SK-N-SH (cell line): ENCODE data around the gene PLA2G7. TPM values are rescaled to one million over a fixed set of nuclear protein-coding genes. Genes with fewer than 3 reads are reported as not detected.

ENCODE experiments used
- CTCF ChIA-PET: fragments of 300-600, 350-600 bp; formaldehyde crosslinking; extraction: SDS; loops from one replicate; lab custom pipeline; 2021; lab: Yijun Ruan, JAX
- POLR2A ChIA-PET: fragments of 350-600 bp; sonication (Branson Sonifier 250); formaldehyde crosslinking; extraction: SDS; loops from one replicate; lab custom pipeline; 2020; ENCODE audit warnings: antibody characterized with exemption, inconsistent platforms; lab: Yijun Ruan, JAX
- DNase-seq: peaks from one replicate; pipeline ENCODE4 v3.0.0; 2012
- H2AFZ ChIP-seq: fragments of 200-600 bp; sonication (generic); 2 replicates; pipeline ENCODE4 v1.8.1; 2016; ENCODE audit warnings: antibody characterized with exemption, mild to moderate bottlenecking, low read depth
- H3F3A ChIP-seq: fragments of 200-600 bp; sonication (generic); replicated peaks from 2 replicates; pipeline ENCODE3; 2016; ENCODE audit warnings: antibody characterized with exemption, mild to moderate bottlenecking; ENCODE audit not compliant: insufficient read depth
- H3K27ac ChIP-seq, 2 experiments: fragments of 200-500 bp in 1 of 2; fragments of 200-600 bp in 1 of 2; sonication (Bioruptor generic) in 1 of 2; sonication (generic), shearing (Covaris generic) in 1 of 2; 2 replicates each; pipeline versions ENCODE4 v1.5.1 to v1.6.1; 2014 to 2016; ENCODE audit warnings: low read depth in 2 of 2, inconsistent platforms in 1 of 2, low read length in 1 of 2, mild to moderate bottlenecking in 1 of 2, mixed read lengths in 1 of 2
- H3K27me3 ChIP-seq: fragments of 200-600 bp; sonication (generic), shearing (Covaris generic); 2 replicates; pipeline ENCODE4 v1.6.1; 2016; ENCODE audit warnings: mixed run types; ENCODE audit not compliant: insufficient read depth
- H3K36me3 ChIP-seq, 2 experiments: fragments of 200-500 bp in 1 of 2; fragments of 200-600 bp in 1 of 2; sonication (Bioruptor generic) in 1 of 2; sonication (generic) in 1 of 2; replicated peaks in 1 of 2; 2 replicates each; pipeline versions ENCODE3 to v1.5.1; 2014 to 2016; ENCODE audit warnings: low read length in 1 of 2, mild to moderate bottlenecking in 1 of 2; ENCODE audit not compliant: insufficient read depth in 2 of 2, control insufficient read depth in 1 of 2
- H3K4me1 ChIP-seq, 2 experiments: fragments of 200-500 bp in 1 of 2; fragments of 200-600 bp in 1 of 2; sonication (Bioruptor generic) in 1 of 2; sonication (generic), shearing (Covaris generic) in 1 of 2; 2 replicates each; pipeline versions ENCODE4 v1.5.1 to v1.6.1; 2014 to 2016; ENCODE audit warnings: low read depth in 1 of 2, low read length in 1 of 2, mixed run types in 1 of 2; ENCODE audit not compliant: insufficient read depth in 2 of 2, control insufficient read depth in 1 of 2
- H3K4me2 ChIP-seq: fragments of 200-600 bp; sonication (generic), shearing (Covaris generic); 2 replicates; pipeline ENCODE4 v1.6.1; 2017; ENCODE audit warnings: mixed run types
- H3K4me3 ChIP-seq, 2 experiments: fragments of 200-500 bp in 1 of 2; fragments of 200-600 bp in 1 of 2; sonication (Bioruptor generic) in 1 of 2; sonication (generic), shearing (Covaris generic) in 1 of 2; 2 replicates each; pipeline versions ENCODE4 v1.5.1 to v1.8.1; 2014 to 2016; ENCODE audit warnings: low read depth in 2 of 2, inconsistent platforms in 1 of 2, low read length in 1 of 2, mild to moderate bottlenecking in 1 of 2, mixed read lengths in 1 of 2, moderate library complexity in 1 of 2
- H3K79me2 ChIP-seq: fragments of 200-600 bp; sonication (generic); 2 replicates; pipeline ENCODE4 v1.8.1; 2017; ENCODE audit warnings: mild to moderate bottlenecking; ENCODE audit not compliant: insufficient read depth
- H3K9ac ChIP-seq: fragments of 200-600 bp; sonication (generic); 2 replicates; pipeline ENCODE4 v1.6.1; 2017; ENCODE audit warnings: mixed run types
- H3K9me2 ChIP-seq: fragments of 200-600 bp; sonication (generic); 2 replicates; pipeline ENCODE4 v1.6.1; 2017; ENCODE audit warnings: mixed run types
- H3K9me3 ChIP-seq: fragments of 200-600 bp; sonication (generic); 2 replicates; pipeline ENCODE4 v1.6.1; 2017; ENCODE audit warnings: mixed run types, mild to moderate bottlenecking, moderate library complexity
- H4K20me1 ChIP-seq: fragments of 200-600 bp; sonication (generic); 2 replicates; pipeline ENCODE4 v1.6.1; 2017; ENCODE audit warnings: mild to moderate bottlenecking, mixed run types; ENCODE audit not compliant: insufficient read depth
- CHD2 ChIP-seq: fragments of 150-350 bp; IDR thresholded peaks from 2 replicates; pipeline ENCODE4 v1.6.1; 2018; ENCODE audit warnings: low read length; ENCODE audit not compliant: partially characterized antibody
- CTCF ChIP-seq: fragments of 200-600 bp; sonication (generic); IDR thresholded peaks from 2 replicates; pipeline ENCODE4 v1.6.1; 2017; ENCODE audit warnings: antibody characterized with exemption, mild to moderate bottlenecking, moderate library complexity
- ELF1 ChIP-seq: IDR thresholded peaks from 2 replicates; pipeline ENCODE4 v1.4.0; 2012
- EP300 ChIP-seq, 2 experiments: IDR thresholded peaks; 2 replicates each; pipeline versions ENCODE4 v1.4.0 to v1.6.1; 2012; ENCODE audit warnings: borderline replicate concordance in 1 of 2, low read depth in 1 of 2, low read length in 1 of 2
- FOXM1 ChIP-seq: IDR thresholded peaks from 2 replicates; pipeline ENCODE4 v1.4.0; 2012; ENCODE audit warnings: low read depth, mild to moderate bottlenecking
- JUND ChIP-seq: IDR thresholded peaks from 2 replicates; pipeline ENCODE4 v1.4.0; 2012
- MEF2A ChIP-seq: IDR thresholded peaks from 2 replicates; pipeline ENCODE4 v1.4.0; 2012; ENCODE audit warnings: low read depth, borderline replicate concordance
- NFIC ChIP-seq: IDR thresholded peaks from 2 replicates; pipeline ENCODE4 v1.4.0; 2012; ENCODE audit warnings: borderline replicate concordance
- RXRA ChIP-seq: IDR thresholded peaks from 2 replicates; pipeline ENCODE4 v1.4.0; 2012; ENCODE audit warnings: low read depth, mild to moderate bottlenecking, borderline replicate concordance
- TAF1 ChIP-seq: IDR thresholded peaks from 2 replicates; pipeline ENCODE4 v1.6.1; 2012; ENCODE audit warnings: low read depth, mild to moderate bottlenecking, low read length, moderate library complexity, borderline replicate concordance
- TEAD4 ChIP-seq: IDR thresholded peaks from 2 replicates; pipeline ENCODE4 v1.4.0; 2012; ENCODE audit warnings: mild to moderate bottlenecking, borderline replicate concordance; ENCODE audit not compliant: insufficient read depth
- USF2 ChIP-seq: fragments of 150-350 bp; IDR thresholded peaks from 2 replicates; pipeline ENCODE4 v1.6.1; 2017; ENCODE audit warnings: antibody characterized with exemption, low read length, low read depth, borderline replicate concordance
- YY1 ChIP-seq: IDR thresholded peaks from 2 replicates; pipeline ENCODE4 v1.4.0; 2012; ENCODE audit warnings: low read depth, mild to moderate bottlenecking
- WGBS: methylation state at CpG from one replicate; pipeline ENCODE4 v1.1.6; 2017; ENCODE audit warnings: low lambda C conversion rate; 5-methylcytosine and 5-hydroxymethylcytosine counted together
- polyA plus RNA-seq, 3 experiments: library from polyadenylated mRNA; depleted of rRNA; stranded (reverse); fragments of >200 nt; gene quantifications; 2 replicates each; pipeline ENCODE4 v1.2.3, GENCODE V29; 2012
- TF ChIP-seq, protein P1 (sequence below): IDR thresholded peaks from 2 replicates; pipeline ENCODE4; 2012
- TF ChIP-seq, protein P2 (sequence below): IDR thresholded peaks from 2 replicates; pipeline ENCODE4 v1.4.0; 2012; ENCODE audit warnings: low read depth, borderline replicate concordance
- TF ChIP-seq, protein P3 (sequence below): IDR thresholded peaks from 2 replicates; pipeline ENCODE4 v1.4.0; 2012; ENCODE audit warnings: low read depth, borderline replicate concordance

The PLA2G7 gene
- polyA plus RNA-seq, 1 of the 3 experiments (the other 2 are of a cell fraction): not detected

- H3K9ac ChIP-seq: no peak overlapping the region
- H3K4me1 ChIP-seq: no peaks in the 10 kb centered on the region
- H3K79me2 ChIP-seq: no peaks in the 10 kb centered on the region
- WGBS: 0% methylated on average over 2 of the region's 3 CpGs
- no peak for DNase-seq
- no peaks in the 10 kb centered on the region for H3F3A ChIP-seq
- H3K4me2 ChIP-seq: no peak overlapping the region
- POLR2A ChIA-PET: no interaction called here
- no peak overlapping the region for H2AFZ ChIP-seq
- H3K9me3 ChIP-seq: no peaks in the 10 kb centered on the region
- no peak overlapping the region for H3K4me3 ChIP-seq
- H3K9me2 ChIP-seq: no peaks in the 10 kb centered on the region
- TF ChIP-seq CHD2 (no peak), CTCF (no peak), ELF1 (no peak), YY1 (no peak), JUND (no peak), FOXM1 (no peak), NFIC (no peak), TAF1 (no peak), MEF2A (no peak), TEAD4 (no peak), RXRA (no peak), USF2 (no peak), EP300 (IDR thresholded peaks at IDR 0.05; ENCODE audit: borderline replicate concordance in 1 of 2, low read depth in 1 of 2, low read length in 1 of 2) (no peak)
- TF ChIP-seq, protein P1, sequence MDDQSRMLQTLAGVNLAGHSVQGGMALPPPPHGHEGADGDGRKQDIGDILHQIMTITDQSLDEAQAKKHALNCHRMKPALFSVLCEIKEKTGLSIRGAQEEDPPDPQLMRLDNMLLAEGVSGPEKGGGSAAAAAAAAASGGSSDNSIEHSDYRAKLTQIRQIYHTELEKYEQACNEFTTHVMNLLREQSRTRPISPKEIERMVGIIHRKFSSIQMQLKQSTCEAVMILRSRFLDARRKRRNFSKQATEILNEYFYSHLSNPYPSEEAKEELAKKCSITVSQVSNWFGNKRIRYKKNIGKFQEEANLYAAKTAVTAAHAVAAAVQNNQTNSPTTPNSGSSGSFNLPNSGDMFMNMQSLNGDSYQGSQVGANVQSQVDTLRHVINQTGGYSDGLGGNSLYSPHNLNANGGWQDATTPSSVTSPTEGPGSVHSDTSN: no peak
- TF ChIP-seq, protein P2, sequence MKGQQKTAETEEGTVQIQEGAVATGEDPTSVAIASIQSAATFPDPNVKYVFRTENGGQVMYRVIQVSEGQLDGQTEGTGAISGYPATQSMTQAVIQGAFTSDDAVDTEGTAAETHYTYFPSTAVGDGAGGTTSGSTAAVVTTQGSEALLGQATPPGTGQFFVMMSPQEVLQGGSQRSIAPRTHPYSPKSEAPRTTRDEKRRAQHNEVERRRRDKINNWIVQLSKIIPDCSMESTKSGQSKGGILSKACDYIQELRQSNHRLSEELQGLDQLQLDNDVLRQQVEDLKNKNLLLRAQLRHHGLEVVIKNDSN: no peak
- TF ChIP-seq, protein P3, sequence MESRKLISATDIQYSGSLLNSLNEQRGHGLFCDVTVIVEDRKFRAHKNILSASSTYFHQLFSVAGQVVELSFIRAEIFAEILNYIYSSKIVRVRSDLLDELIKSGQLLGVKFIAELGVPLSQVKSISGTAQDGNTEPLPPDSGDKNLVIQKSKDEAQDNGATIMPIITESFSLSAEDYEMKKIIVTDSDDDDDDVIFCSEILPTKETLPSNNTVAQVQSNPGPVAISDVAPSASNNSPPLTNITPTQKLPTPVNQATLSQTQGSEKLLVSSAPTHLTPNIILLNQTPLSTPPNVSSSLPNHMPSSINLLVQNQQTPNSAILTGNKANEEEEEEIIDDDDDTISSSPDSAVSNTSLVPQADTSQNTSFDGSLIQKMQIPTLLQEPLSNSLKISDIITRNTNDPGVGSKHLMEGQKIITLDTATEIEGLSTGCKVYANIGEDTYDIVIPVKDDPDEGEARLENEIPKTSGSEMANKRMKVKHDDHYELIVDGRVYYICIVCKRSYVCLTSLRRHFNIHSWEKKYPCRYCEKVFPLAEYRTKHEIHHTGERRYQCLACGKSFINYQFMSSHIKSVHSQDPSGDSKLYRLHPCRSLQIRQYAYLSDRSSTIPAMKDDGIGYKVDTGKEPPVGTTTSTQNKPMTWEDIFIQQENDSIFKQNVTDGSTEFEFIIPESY: no peak
- TF ChIP-seq, all 33 proteins: peak for 0
- no peaks in the 10 kb centered on the region for H3K36me3 ChIP-seq
- CTCF ChIA-PET: no interaction called here
- H4K20me1 ChIP-seq: no peaks in the 10 kb centered on the region
- no peak overlapping the region for H3K27ac ChIP-seq
- H3K27me3 ChIP-seq: no peaks in the 10 kb centered on the region; the same call in 1 of the 2 replicates
Measured at GRCh38 chr6:46760925-46761324, 25.8 kb upstream of the PLA2G7 start.
